Vagina (tissue), 2 donors: ENCODE results near the gene AP3B2. TPM values are rescaled to one million over a fixed set of nuclear protein-coding genes. Genes with fewer than 3 reads are reported as not detected.

ENCODE experiments used
- DNase-seq, 2 donors: peaks; one replicate each; pipeline ENCODE4 v3.0.0-alpha.2; 2017; ENCODE audit errors: extremely low spot score in 2 of 2
- H3K27ac ChIP-seq: fragments of 200-600 bp; sonication (generic); one replicate; pipeline ENCODE4 v1.5.1; 2019
- H3K27me3 ChIP-seq: fragments of 200-600 bp; sonication (generic); one replicate; pipeline ENCODE4 v1.5.1; 2019
- H3K36me3 ChIP-seq, 2 donors: fragments of 200-600 bp; sonication (generic); one replicate each; pipeline ENCODE4 v1.5.1; 2017 to 2019
- H3K4me1 ChIP-seq: fragments of 200-600 bp; sonication (generic); one replicate; pipeline ENCODE4 v1.5.1; 2019
- H3K4me3 ChIP-seq, 2 donors: fragments of 200-600 bp; sonication (generic); 1 replicate in 1 of 2; 2 replicates in 1 of 2; pipeline ENCODE4 v1.5.1; 2016 to 2019
- H3K9me3 ChIP-seq: fragments of 200-600 bp; sonication (generic); one replicate; pipeline ENCODE4 v1.5.1; 2019
- CTCF ChIP-seq, 3 experiments: fragments of 450-650 bp in 2 of 3; fragments of 200-600 bp in 1 of 3; sonication (generic) in 1 of 3; IDR thresholded peaks; one replicate each; pipeline ENCODE4 v1.5.1; 2017 to 2019; ENCODE audit warnings: antibody characterized with exemption in 3 of 3, mild to moderate bottlenecking in 2 of 3, moderate library complexity in 2 of 3
- POLR2A ChIP-seq, 2 donors: fragments of 450-650 bp; IDR thresholded peaks; one replicate each; pipeline ENCODE4 v1.6.1; 2017; ENCODE audit warnings: antibody characterized with exemption in 2 of 2, mild to moderate bottlenecking in 2 of 2, moderate library complexity in 2 of 2
- POLR2AphosphoS5 ChIP-seq, 2 donors: sonication (generic); formaldehyde crosslinking; IDR thresholded peaks; one replicate each; pipeline ENCODE4 v1.9.0; 2017; ENCODE audit warnings: antibody characterized with exemption in 2 of 2, mild to moderate bottlenecking in 2 of 2, low read depth in 1 of 2; ENCODE audit not compliant: insufficient read depth in 1 of 2
- intact Hi-C: fragments of 100-400 bp; cut with DNase I; formaldehyde crosslinking; loops from one replicate; pipeline ENCODE4 v1.15.1; 2023
- total RNA-seq: library from RNA; depleted of rRNA; stranded (reverse); fragments of >200 nt; gene quantifications from one replicate; pipeline ENCODE4 v1.2.3, GENCODE V29; 2016

Gene AP3B2
- total RNA-seq, 1 donor from 2014 or later: 3.7 TPM

GRCh38 chr15:82748315-82748714, 38.6 kb upstream of the AP3B2 start:
- DNase-seq: no peak
- Histone ChIP-seq H3K4me1 (peaks cover 36% of the 10 kb centered on the region), H3K27ac (no peak overlapping the region), H3K27me3 (no peaks in the 10 kb centered on the region), H3K36me3 (peaks cover 0 to 13% of the 10 kb centered on the region in 2 donors), H3K9me3 (no peaks in the 10 kb centered on the region), H3K4me3 (no peak overlapping the region)
- TF ChIP-seq POLR2AphosphoS5 (IDR thresholded peaks at IDR 0.05; ENCODE audit: insufficient read depth in 1 of 2, low read depth in 1 of 2) (no peak), POLR2A (IDR thresholded peaks at IDR 0.05) (no peak), CTCF (IDR thresholded peaks at IDR 0.05) (no peak)
- intact Hi-C loops: no loop called here

- no peak overlapping the region for H3K27ac ChIP-seq
- DNase-seq: no peak
- intact Hi-C loops: no loop called here
- H3K36me3 ChIP-seq: no peaks in the 10 kb centered on the region
- no peaks in the 10 kb centered on the region for H3K9me3 ChIP-seq
- H3K4me1 ChIP-seq: no peaks in the 10 kb centered on the region
- H3K4me3 ChIP-seq: no peak overlapping the region
- TF ChIP-seq CTCF (IDR thresholded peaks at IDR 0.05): no peak
- no peak for TF ChIP-seq POLR2A (IDR thresholded peaks at IDR 0.05)
- TF ChIP-seq POLR2AphosphoS5 (IDR thresholded peaks at IDR 0.05; ENCODE audit: insufficient read depth in 1 of 2, low read depth in 1 of 2): no peak
- H3K27me3 ChIP-seq: no peaks in the 10 kb centered on the region
Observed at GRCh38 chr15:82743810-82744209, 34.1 kb upstream of the AP3B2 start.

GRCh38 chr15:82742134-82742533, 32.5 kb upstream of the AP3B2 start:
- no peak for DNase-seq
- intact Hi-C loops: no loop called here
- Histone ChIP-seq H3K27me3 (no peaks in the 10 kb centered on the region), H3K4me3 (no peak overlapping the region), H3K36me3 (no peaks in the 10 kb centered on the region), H3K27ac (no peak overlapping the region), H3K4me1 (no peaks in the 10 kb centered on the region), H3K9me3 (no peaks in the 10 kb centered on the region)
- TF ChIP-seq POLR2AphosphoS5 (IDR thresholded peaks at IDR 0.05; ENCODE audit: insufficient read depth in 1 of 2, low read depth in 1 of 2) (no peak), CTCF (IDR thresholded peaks at IDR 0.05) (no peak), POLR2A (IDR thresholded peaks at IDR 0.05) (no peak)

DNA sequence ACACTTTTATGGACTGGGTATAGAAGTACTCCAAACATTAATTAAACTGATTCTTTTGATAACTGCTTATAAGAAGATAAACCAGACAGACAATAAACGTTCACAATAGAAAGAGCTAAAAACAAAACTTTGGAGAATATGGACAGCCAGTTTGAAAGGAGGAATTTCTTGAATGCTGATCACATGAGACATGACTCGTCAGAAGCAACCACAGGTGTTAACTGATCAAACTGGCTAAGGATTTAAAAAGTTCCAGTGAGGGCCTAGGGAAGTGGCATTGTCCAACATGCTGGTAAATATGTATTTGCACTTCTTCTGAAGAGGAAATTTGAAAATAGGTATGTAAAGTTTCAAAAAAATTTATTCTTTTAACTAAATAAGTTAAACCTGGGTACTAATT, 29.4 kb upstream of the AP3B2 start:
- Histone ChIP-seq H3K27ac (no peak overlapping the region), H3K4me3 (no peak overlapping the region), H3K9me3 (no peaks in the 10 kb centered on the region), H3K36me3 (no peaks in the 10 kb centered on the region), H3K4me1 (no peaks in the 10 kb centered on the region), H3K27me3 (no peaks in the 10 kb centered on the region)
- intact Hi-C loops: no loop called here
- TF ChIP-seq POLR2AphosphoS5 (IDR thresholded peaks at IDR 0.05; ENCODE audit: insufficient read depth in 1 of 2, low read depth in 1 of 2) (no peak), POLR2A (IDR thresholded peaks at IDR 0.05) (no peak), CTCF (IDR thresholded peaks at IDR 0.05) (no peak)
- no peak for DNase-seq

DNA sequence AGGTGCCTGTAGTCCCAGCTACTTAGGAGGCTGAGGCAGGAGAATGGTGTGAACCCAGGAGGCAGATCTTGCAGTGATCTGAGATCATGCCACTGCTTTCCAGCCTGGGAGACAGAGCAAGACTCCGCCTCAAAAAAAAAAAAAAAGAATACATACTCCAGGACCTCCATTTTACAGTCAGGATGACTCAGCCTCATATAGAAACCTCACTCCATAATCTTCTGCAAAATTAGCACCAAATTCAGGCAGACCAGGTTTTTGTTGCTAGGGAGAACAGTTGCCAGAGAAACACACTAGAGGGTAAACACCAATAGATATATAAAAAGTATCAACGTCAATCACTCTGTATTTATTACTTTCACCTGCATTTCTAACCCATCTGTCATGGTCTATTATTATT, 28.3 kb upstream of the AP3B2 start:
- no peak overlapping the region for H3K4me3 ChIP-seq
- H3K9me3 ChIP-seq: no peaks in the 10 kb centered on the region
- DNase-seq: no peak
- intact Hi-C loops: no loop called here
- no peak for TF ChIP-seq CTCF (IDR thresholded peaks at IDR 0.05)
- no peak for TF ChIP-seq POLR2AphosphoS5 (IDR thresholded peaks at IDR 0.05; ENCODE audit: insufficient read depth in 1 of 2, low read depth in 1 of 2)
- no peak for TF ChIP-seq POLR2A (IDR thresholded peaks at IDR 0.05)
- no peaks in the 10 kb centered on the region for H3K27me3 ChIP-seq
- H3K36me3 ChIP-seq: no peaks in the 10 kb centered on the region
- H3K4me1 ChIP-seq: no peaks in the 10 kb centered on the region
- H3K27ac ChIP-seq: no peak overlapping the region
